ENCODE data around the gene PLPP2. TPM values are rescaled to one million over a fixed set of nuclear protein-coding genes. Genes with fewer than 3 reads are reported as not detected.

Gene PLPP2
- polyA plus RNA-seq, 1 donor (not counting 4 experiments of a cell fraction or from before 2014, with no cell fraction given): 13.6 TPM

- peaks cover 15% of the 10 kb centered on the region for H3K79me2 ChIP-seq (ENCODE audit: control insufficient read depth, insufficient read depth, low read length)
- H3K27me3 ChIP-seq (ENCODE audit: control insufficient read depth, extremely low read depth, insufficient read depth, low read length): no peaks in the 10 kb centered on the region
- peaks cover 5% of the 10 kb centered on the region for H4K20me1 ChIP-seq (ENCODE audit: control insufficient read depth, extremely low read depth, insufficient read depth, low read length)
- no peak overlapping the region for H3K27ac ChIP-seq (ENCODE audit: control insufficient read depth, insufficient read depth, low read length)
- H3K4me1 ChIP-seq (ENCODE audit: control insufficient read depth, extremely low read depth, insufficient read depth, low read length): no peaks in the 10 kb centered on the region
- H3K9me3 ChIP-seq (ENCODE audit: control insufficient read depth, low read depth, low read length): no peaks in the 10 kb centered on the region
- H2AFZ ChIP-seq (ENCODE audit: control insufficient read depth, low read length): no peak overlapping the region
- H3K4me3 ChIP-seq (ENCODE audit: control insufficient read depth in 2 of 3, extremely low read depth in 1 of 3, insufficient read depth in 2 of 3, low read depth in 1 of 3, low read length in 3 of 3): no peak overlapping the region
- DNase-seq (ENCODE audit: low read depth, low spot score): no peak
- peaks cover 24 to 33% of the 10 kb centered on the region in 2 experiments for H3K36me3 ChIP-seq (ENCODE audit: control insufficient read depth in 2 of 2, extremely low read depth in 1 of 2, insufficient read depth in 2 of 2, low read length in 2 of 2)
- dilution Hi-C loops (cut with MboI; ENCODE audit: extremely low pct_ligation_motif_present, low sequenced_read_pairs): no loop called here
- no peak for FAIRE-seq
- TF ChIP-seq CTCF (optimal IDR thresholded peaks at IDR 0.05 in 1 of 3, IDR thresholded peaks at IDR 0.05 in 1 of 3, conservative IDR thresholded peaks at IDR 0.05 in 1 of 3; ENCODE audit: extremely low read depth in 1 of 3, insufficient read depth in 2 of 3, low read length in 3 of 3) (no peak), EZH2 (IDR thresholded peaks at IDR 0.05; ENCODE audit: low read length) (no peak)
- H3K9ac ChIP-seq (ENCODE audit: control insufficient read depth, extremely low read depth, insufficient read depth, low read length): no peak overlapping the region
- no peak overlapping the region for H3K4me2 ChIP-seq (ENCODE audit: control insufficient read depth, extremely low read depth, insufficient read depth, low read depth, low read length)
- no peaks in the 10 kb centered on the region for H3K9me1 ChIP-seq (ENCODE audit: control insufficient read depth, extremely low read depth, insufficient read depth, low read length)
Observed at GRCh38 chr19:308471-309205, 17.4 kb upstream of the PLPP2 start.

GRCh38 chr19:307793-308420, 16.7 kb upstream of the PLPP2 start:
- Histone ChIP-seq H3K9me1 (ENCODE audit: control insufficient read depth, extremely low read depth, insufficient read depth, low read length) (no peaks in the 10 kb centered on the region), H3K9me3 (ENCODE audit: control insufficient read depth, low read depth, low read length) (no peaks in the 10 kb centered on the region), H3K9ac (ENCODE audit: control insufficient read depth, extremely low read depth, insufficient read depth, low read length) (no peak overlapping the region), H2AFZ (ENCODE audit: control insufficient read depth, low read length) (no peak overlapping the region), H3K36me3 (ENCODE audit: control insufficient read depth in 2 of 2, extremely low read depth in 1 of 2, insufficient read depth in 2 of 2, low read length in 2 of 2) (peaks cover 22 to 32% of the 10 kb centered on the region in 2 experiments), H4K20me1 (ENCODE audit: control insufficient read depth, extremely low read depth, insufficient read depth, low read length) (peaks cover 5% of the 10 kb centered on the region), H3K4me1 (ENCODE audit: control insufficient read depth, extremely low read depth, insufficient read depth, low read length) (no peaks in the 10 kb centered on the region), H3K4me3 (ENCODE audit: control insufficient read depth in 2 of 3, extremely low read depth in 1 of 3, insufficient read depth in 2 of 3, low read depth in 1 of 3, low read length in 3 of 3) (no peak overlapping the region), H3K79me2 (ENCODE audit: control insufficient read depth, insufficient read depth, low read length) (peaks cover 15% of the 10 kb centered on the region), H3K4me2 (ENCODE audit: control insufficient read depth, extremely low read depth, insufficient read depth, low read depth, low read length) (no peak overlapping the region), H3K27ac (ENCODE audit: control insufficient read depth, insufficient read depth, low read length) (no peak overlapping the region), H3K27me3 (ENCODE audit: control insufficient read depth, extremely low read depth, insufficient read depth, low read length) (no peaks in the 10 kb centered on the region)
- no peak for DNase-seq (ENCODE audit: low read depth, low spot score)
- no peak for TF ChIP-seq CTCF (optimal IDR thresholded peaks at IDR 0.05 in 1 of 3, IDR thresholded peaks at IDR 0.05 in 1 of 3, conservative IDR thresholded peaks at IDR 0.05 in 1 of 3; ENCODE audit: extremely low read depth in 1 of 3, insufficient read depth in 2 of 3, low read length in 3 of 3)
- no peak for TF ChIP-seq EZH2 (IDR thresholded peaks at IDR 0.05; ENCODE audit: low read length)
- dilution Hi-C loops (cut with MboI; ENCODE audit: extremely low pct_ligation_motif_present, low sequenced_read_pairs): no loop called here
- FAIRE-seq: no peak
